ENCODE results near the gene ZFP36.

- TF ChIP-seq CTCF (IDR thresholded peaks at IDR 0.05; ENCODE audit: low read depth, low read length) (no peak), EZH2phosphoT487 (IDR thresholded peaks at IDR 0.05; ENCODE audit: low read depth) (no peak)
These were observed 11.0 kb downstream of the ZFP36 start for GRCh38 chr19:39417463-39418181.
